ENCODE results near the gene ACTA1.
"Not testable (repeated sequence)": the region's sequence is repeated elsewhere in the genome, so short reads cannot be mapped to it uniquely, and the experiment has no call there.

ACTA1 gene

GRCh38 chr1:229434005-229434640 is at the start of gene ACTA1:
Gene ACTA1 (minus strand): TSS chr1:229434094. CDS start chr1:229433115, 979 bp downstream.
- DNase-seq: no peak

- DNase-seq: no peak
These were observed 48.6 kb upstream of the ACTA1 start for GRCh38 chr1:229482511-229482910.

- DNase-seq: no peak
These were observed 46.6 kb upstream of the ACTA1 start for GRCh38 chr1:229480495-229480894.

- no peak for DNase-seq
These were observed 45.9 kb upstream of the ACTA1 start for GRCh38 chr1:229479660-229480399.

GRCh38 chr1:229478852-229479251 is 45.0 kb upstream of the ACTA1 start:
- DNase-seq: no peak

- not testable (repeated sequence) for DNase-seq
These were observed 42.0 kb upstream of the ACTA1 start for GRCh38 chr1:229475859-229476258.

GRCh38 chr1:229474509-229474908 is 40.6 kb upstream of the ACTA1 start:
- no peak for DNase-seq

- DNase-seq: no peak
These were observed 37.3 kb upstream of the ACTA1 start for GRCh38 chr1:229471175-229471574.

- DNase-seq: no peak
These were observed 36.6 kb upstream of the ACTA1 start for GRCh38 chr1:229470406-229471043.

GRCh38 chr1:229466887-229467286 is 33.0 kb upstream of the ACTA1 start:
- no peak for DNase-seq

- DNase-seq: no peak
These were observed 30.8 kb upstream of the ACTA1 start for GRCh38 chr1:229464672-229465071.

- DNase-seq: no peak
These were observed 27.3 kb upstream of the ACTA1 start for GRCh38 chr1:229461032-229461668.

- DNase-seq: no peak
These were observed 25.9 kb upstream of the ACTA1 start for GRCh38 chr1:229459815-229460214.

- no peak for DNase-seq
These were observed 23.5 kb upstream of the ACTA1 start for GRCh38 chr1:229457436-229457835.

GRCh38 chr1:229456016-229456415 is 22.1 kb upstream of the ACTA1 start:
- DNase-seq: no peak

GRCh38 chr1:229454056-229454455 is 20.2 kb upstream of the ACTA1 start:
- no peak for DNase-seq

GRCh38 chr1:229452956-229453801 is 19.3 kb upstream of the ACTA1 start:
- DNase-seq: no peak

GRCh38 chr1:229448845-229449244 is 15.0 kb upstream of the ACTA1 start:
- no peak for DNase-seq

GRCh38 chr1:229448354-229448753 is 14.5 kb upstream of the ACTA1 start:
- DNase-seq: no peak

GRCh38 chr1:229447809-229448252 is 13.9 kb upstream of the ACTA1 start:
- no peak for DNase-seq

GRCh38 chr1:229445828-229446227 is 11.9 kb upstream of the ACTA1 start:
- no peak for DNase-seq

- DNase-seq: no peak
These were observed 7.1 kb upstream of the ACTA1 start for GRCh38 chr1:229440851-229441537.

Data from stimulated activated CD4-positive, alpha-beta T cell treated with anti-CD3 and anti-CD28 coated beads, Interleukin-1b, Interleukin-23, amount 100 ng/mL, for 48 hours (primary cell).